NCI-H2227 (cell line): ENCODE measurements around the gene TRMT1L.
"Not testable (repeated sequence)": the region's sequence is repeated elsewhere in the genome, so short reads cannot be mapped to it uniquely, and the experiment has no call there.

Experiments used
- DNase-seq: peaks from one replicate; lab custom pipeline; 2025; ENCODE audit not compliant: unreplicated experiment; lab: John Stamatoyannopoulos, UW

Gene TRMT1L, protein sequence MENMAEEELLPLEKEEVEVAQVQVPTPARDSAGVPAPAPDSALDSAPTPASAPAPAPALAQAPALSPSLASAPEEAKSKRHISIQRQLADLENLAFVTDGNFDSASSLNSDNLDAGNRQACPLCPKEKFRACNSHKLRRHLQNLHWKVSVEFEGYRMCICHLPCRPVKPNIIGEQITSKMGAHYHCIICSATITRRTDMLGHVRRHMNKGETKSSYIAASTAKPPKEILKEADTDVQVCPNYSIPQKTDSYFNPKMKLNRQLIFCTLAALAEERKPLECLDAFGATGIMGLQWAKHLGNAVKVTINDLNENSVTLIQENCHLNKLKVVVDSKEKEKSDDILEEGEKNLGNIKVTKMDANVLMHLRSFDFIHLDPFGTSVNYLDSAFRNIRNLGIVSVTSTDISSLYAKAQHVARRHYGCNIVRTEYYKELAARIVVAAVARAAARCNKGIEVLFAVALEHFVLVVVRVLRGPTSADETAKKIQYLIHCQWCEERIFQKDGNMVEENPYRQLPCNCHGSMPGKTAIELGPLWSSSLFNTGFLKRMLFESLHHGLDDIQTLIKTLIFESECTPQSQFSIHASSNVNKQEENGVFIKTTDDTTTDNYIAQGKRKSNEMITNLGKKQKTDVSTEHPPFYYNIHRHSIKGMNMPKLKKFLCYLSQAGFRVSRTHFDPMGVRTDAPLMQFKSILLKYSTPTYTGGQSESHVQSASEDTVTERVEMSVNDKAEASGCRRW

DNA sequence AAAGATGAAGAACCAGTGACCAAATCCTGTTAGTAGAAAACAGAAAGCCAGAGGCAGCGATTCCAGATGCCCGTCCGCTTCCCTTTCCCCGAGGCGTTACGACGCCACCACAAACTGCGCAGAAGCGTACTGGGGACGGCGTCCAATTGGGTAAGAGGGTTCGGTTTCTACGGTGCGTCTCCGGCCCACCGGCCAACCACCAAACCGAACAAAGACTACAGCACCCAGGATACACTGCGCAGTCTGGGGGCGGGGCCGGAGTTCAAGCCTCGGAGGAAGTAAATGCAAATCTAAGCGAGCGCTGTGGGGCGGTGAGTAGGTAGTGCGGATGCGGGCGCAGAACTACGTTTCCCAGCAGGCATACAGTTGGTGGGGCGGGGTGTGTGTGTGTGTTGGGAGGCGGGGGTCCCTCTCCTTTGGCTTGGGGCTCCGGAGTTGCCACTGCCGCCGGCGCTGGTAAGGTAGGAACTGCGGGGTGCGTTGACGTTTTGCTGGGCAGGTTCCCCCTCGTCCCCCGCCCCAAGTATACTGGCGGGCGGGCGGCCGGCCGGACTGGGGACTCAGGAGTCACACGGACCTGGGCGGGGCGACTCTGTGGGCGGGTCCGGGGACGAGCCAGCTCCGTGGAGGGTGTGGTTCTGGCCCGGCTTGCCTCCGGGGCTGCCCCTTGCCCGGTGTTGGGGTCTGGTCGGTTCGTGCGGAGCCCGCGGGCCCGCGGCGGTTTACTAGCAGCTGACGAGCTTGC lies at the start of gene TRMT1L, which contains the start of gene SWT1:
TRMT1L (minus strand) TSS at position 100 of the 745 bp plus-strand sequence. CDS start 241 bp downstream, outside the sequence.
SWT1 (plus strand) TSS at position 314 of the 745 bp plus-strand sequence. CDS start 3,675 bp downstream, outside the sequence.
- DNase-seq, result peak; percentile 99

DNA sequence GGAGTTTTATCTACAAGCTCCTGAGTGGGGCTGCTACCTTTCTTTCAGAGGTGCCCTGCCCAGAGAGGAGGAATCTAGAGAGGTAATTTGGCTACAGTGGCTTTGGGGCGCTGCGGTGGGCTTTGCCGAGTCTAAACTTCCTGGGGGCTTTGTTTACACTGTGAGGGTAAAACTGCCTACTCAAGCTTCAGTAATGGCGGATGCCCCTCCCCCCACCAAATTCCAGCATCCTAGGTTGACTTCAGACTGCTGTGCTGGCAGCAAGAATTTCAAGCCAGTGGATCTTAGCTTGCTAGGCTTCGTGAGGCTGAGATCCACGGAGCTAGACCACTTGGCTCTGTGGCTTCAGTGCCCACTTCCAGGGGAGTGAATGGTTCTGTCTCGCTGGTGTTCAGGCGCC lies 44.1 kb upstream of the TRMT1L start:
- DNase-seq, result no peak

DNA sequence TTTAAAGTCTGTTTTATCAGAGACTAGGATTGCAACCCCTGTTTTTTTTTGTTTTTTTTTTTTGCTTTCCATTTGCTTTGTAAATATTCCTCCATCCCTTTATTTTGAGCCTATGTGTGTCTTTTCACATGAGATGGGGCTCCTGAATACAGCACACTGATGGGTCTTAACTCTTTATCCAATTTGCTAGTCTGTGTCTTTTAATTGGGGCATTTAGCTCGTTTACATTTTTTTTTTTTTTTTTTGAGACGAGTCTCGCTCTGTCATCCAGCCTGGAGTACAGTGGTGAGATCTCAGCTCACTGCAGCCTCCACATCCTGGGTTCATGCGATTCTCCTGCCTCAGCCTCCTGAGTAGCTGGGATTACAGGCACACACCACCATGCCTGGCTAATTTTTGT lies 42.0 kb upstream of the TRMT1L start:
- not testable (repeated sequence) for DNase-seq

DNA sequence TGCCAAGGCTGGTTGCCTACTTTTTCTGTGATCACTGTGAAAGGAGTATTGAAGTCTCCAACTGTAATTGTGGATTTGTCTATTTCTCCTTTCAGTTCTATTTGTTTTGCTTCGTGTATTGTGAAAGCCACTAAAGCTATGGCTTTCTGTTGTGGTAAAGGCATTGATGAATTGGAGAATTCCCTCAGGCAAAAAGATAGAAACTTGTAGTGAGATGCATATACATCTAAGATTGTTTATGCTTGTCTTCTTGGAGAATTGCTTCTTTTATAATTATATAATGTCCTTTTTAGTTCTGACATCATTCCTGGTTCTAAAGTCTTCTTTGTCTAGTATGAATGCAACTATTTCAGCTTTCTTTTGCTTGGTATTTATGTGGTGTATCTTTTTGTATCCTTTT lies 37.0 kb upstream of the TRMT1L start:
- no peak for DNase-seq

DNA sequence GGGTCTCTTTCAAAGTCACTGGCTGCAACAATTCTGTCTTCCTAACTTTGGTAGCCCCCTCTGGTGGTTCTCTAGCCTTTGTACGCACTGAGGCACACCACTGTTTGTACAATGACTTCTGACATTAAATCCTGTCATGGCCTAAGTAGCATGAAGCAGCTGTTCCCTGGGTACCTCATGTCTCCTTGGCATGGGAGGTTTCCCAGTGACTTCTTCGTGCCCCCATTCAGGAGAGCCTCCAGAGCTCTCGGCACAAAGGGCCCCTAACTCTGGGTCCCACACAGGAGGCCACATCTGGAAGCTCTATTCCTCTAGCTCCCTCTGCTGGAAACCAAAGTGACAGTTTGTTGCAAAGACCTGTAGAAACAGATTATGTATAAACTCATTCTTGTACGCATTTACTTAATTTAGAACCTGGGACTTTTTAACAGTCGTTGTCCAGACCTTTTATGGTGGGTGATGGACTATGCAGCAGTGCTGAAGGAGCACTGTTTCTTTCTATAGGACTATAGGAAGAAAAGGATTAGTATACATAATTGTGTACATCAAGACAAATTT lies 13.6 kb upstream of the TRMT1L start:
- peak; percentile 73 for DNase-seq

DNA sequence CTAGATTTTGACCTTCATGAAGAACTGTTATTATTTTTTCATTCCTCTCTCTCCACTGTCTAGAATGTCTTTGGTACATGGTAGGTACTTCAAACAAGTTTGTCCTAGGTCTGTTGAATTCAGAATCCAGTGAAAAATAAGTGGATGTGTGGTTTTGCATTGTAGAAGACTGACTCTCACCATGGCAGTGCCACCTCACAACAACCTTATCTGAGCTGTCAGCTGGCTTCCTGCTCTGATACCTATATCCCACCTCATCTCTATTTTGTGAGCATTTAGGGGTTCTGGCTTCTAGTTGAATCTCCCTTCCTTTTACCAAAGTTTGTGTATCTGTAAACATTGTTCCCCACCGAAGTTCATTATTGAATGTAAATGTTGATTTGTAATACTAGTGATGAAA lies 9.4 kb upstream of the TRMT1L start:
- DNase-seq, result no peak

DNA sequence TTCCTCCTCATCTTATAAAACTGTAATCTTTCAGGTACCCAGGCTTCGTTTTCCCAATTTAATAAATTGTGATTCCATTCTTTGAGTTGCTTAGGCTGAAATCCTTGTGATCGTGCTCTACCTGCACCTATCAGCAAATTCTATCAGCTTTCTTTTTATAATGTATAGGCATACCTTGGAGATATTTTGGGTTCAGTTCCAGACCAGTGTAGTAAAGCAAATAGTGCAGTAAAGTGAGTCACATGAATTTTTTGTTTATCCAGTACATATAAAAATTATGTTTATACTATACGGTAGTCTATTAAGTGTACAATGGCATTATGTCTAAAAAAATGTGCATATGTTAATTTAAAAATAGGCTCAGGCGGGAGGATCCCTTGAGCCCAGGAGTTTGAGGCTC lies 5.7 kb upstream of the TRMT1L start:
- DNase-seq, result no peak

DNA sequence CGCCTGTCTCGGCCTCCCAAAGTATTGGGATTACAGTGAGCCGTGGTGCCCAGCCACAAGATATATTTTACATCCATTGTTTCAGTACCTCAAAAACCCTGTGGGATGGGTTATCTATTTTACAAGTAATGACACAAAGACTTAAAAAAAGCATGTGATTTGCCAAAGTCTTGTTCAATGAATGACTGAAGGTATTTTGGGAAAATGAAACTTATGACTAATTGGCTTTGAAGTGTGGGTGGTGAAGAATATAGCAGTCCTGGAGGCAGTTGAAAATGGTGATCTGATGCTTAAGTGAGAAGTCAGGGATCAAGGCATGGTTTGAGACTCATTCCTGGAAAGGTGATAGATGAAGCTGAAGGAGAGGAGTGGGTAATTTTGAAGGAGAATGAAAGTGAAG lies 3.2 kb upstream of the TRMT1L start:
- no peak for DNase-seq

DNA sequence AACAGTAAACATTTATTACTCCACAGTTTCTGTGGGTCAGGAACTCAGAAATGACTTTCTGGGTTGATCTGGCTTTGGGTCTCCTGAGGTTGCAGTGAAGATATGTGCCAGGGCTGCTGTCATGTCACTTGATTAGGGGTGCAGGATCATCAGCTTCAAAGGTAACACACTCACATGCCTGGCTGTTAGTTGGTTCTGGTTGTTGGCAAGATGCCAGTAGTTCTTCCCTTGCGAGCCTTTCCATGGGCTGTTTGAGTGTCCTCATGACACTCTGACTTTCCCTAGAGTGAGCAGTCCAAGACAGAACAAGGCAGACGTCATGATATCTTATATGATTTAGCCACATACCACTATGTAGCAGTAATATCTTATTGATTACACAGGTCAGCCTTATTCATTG lies 2.0 kb upstream of the TRMT1L start:
- DNase-seq, result peak; percentile 53

DNA sequence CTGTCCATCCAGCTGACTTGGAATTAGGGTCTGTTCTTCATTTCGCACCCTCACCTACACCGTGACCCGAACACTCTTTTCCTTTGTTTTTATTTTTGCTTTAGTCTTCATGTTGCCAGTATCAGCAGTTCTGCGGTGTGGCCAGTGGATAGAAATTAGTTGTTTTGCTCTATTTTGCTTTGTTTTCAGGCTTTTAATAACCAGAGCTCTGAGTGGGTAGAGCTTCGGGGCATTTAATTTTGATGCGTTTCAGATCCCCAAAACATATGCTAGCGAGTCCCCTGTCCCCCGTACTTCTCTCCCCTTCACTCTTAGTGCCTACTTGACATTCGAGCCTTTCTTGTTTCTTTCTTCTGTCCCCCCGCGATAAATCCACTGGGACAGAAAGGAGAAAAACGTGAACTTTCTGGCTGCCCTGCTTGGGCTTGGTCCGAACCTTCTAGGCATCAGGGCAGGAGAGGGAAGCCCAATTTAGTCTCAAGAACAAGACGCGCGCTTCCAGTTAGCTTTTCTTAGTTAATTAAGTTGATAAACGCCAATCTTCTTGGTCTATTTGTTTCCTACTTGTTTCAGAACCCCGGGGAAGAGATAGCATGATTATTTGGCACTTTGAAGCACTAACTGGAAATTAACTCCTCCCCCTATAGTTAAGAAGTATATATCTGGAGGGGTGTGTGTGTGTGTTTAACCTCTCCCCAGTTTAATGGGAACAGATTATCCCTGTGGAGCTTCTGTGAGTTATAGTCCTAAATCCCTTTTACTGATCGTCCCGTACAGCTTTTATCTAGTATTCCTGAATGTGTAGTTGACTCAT lies 1.1 kb upstream of the TRMT1L start:
- DNase-seq, result peak; percentile 44

DNA sequence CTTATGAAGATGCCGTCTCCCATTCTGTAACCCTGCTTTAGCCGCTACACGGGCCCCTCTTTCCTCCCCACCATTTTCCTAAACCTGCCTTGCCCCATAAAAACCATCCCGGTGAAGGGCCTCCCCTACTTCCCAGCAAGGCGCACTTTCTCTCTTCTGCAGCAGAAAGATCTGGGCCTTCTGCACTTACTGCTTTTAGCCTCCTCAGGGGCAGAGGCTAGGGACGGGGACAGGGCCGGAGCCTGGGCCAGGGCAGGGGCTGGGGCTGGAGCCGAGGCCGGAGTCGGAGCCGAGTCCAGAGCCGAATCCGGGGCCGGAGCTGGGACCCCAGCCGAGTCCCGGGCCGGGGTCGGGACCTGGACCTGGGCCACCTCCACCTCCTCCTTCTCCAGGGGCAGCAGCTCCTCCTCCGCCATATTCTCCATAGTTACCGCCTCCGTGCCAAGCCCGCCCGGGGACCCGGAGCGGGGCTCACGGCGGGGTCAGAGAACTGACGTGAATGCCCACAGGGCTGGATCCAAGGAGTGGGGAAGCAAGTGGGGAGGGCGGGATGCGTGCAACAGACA lies 382 bp downstream of the TRMT1L start:
- no peak for DNase-seq

DNA sequence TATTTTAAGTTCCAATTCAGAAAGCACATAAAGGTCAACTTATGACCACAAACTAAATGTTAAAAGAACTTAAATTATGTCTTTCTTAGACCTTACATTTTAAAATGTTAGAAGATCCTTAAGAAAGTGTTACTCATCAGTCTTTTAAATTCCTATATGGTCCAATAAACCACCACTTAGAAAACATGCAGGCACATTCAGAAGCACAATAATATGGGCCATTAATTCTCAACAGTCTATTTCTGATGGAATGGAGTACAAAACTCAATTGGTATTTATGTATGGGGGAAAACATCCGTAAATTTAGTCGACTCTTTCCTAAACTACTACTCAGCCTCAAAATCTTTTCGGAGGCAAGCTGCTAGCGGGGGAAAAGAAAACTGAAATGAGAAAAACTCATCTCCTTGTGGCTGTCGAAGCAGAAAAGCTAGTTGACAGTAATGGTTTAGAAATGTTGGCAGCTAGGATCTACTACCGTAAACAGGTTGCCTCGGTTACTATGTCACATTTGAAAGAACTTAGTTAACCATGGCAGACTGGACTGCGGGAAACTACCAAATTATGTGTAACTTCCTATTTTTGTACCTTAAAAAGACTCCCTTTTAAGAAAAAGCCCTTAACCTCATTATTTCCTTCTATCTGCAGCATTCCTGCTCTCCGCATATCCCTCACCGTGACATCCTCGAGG lies 1.0 kb downstream of the TRMT1L start:
- DNase-seq, result peak; percentile 26

DNA sequence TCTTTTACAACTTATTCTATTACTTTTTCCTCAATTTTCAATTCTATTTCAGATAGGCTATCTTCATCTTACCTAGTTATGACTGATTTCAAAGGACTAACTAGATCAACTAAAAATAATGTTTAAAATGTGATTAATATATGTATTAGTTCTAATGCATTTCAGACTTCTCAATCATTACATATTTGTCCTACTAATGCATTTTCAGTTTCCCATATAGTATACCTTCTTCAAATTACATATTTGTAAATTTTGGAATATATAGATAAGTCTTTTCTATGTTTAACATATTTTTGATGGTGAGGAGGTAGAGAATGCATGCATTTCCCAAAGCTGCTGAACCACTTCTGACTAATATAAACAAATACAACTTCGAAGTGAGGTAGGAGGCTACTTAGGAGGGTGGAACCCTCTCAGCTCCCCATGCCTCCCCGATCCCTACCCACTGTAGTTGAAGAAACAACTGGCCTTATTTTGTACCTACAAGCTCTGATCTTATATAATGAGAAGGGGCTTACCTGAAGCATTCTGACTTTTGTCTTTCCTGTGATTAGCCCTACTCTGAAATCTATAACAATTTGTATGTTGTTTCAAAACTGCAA lies 1.7 kb downstream of the TRMT1L start:
- DNase-seq, result no peak

DNA sequence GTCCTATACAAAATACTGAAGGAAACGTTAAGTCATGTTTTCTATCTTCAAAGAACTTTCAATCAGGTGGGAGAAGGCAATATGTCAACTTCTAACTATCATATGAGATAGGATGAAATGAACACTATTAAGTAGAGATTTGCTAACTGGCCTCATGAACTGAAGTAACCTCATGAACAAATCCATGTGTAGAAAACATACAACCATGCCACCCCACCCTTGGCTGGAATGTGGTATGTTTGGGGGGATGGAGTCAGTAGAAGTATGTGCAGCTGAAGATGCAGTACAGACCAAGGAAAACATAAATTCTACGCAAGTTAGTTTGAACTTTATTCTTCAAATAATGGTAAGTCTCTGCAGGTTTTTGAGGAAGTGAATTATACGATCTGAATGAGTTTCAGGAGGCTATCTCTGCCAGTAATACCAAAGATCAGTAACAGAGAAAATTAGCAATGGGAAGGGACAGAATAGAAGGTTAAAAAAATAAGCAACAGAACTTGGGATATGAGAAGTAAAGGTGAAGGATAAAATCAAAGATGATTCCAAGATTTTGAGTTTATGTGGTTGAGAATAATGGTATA lies 4.5 kb downstream of the TRMT1L start:
- DNase-seq, result no peak

DNA sequence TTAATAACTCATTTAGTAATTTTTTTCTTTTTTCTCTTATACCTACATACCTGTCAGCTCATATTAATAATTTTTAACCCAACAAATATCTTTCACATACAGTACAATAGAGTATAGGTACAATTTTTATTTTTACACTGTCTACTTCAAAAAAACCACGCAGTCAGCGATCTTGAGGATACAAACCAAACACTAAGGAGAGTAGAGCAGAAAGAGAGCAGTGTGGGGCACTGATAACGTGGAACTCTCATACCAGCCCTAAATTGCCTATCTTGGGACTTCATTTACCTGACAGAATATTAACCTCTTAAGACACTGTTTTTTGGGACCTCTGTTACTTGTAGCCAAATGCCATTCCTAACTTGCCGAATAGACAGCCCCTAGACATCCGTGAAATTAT lies 5.5 kb downstream of the TRMT1L start:
- DNase-seq, result no peak

DNA sequence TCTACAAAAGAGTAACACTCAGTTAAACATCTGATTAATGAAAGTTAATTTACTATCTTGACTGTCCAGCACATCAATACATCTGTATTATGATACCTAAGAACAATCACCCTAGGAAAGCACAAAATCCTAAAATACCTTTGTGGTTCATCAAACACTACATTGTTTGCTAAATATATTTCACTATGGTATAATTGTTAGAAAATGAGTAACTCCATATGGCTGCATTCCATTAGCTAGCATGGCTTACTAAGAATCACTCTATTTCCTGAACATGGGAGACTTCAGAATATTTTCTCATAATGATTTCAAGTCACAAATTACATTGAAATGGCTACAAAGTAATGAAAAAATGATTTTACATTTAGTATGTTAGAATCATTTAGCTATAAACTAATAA lies 12.5 kb downstream of the TRMT1L start:
- DNase-seq, result no peak

DNA sequence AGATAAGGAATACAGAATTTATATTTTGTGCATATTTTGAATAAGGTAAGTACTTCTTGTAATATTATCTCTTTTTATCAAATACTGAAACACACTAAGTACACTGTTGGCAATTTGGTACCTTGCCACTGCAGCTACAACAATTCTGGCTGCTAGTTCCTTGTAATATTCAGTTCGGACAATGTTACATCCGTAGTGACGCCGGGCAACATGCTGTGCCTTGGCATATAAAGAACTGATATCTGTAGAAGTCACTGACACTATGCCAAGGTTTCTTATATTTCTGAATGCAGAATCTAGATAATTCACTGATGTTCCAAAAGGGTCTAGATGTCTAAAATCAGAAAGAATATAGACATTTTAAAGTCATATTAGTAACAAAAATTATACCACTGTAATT lies 17.5 kb downstream of the TRMT1L start:
- DNase-seq, result no peak

DNA sequence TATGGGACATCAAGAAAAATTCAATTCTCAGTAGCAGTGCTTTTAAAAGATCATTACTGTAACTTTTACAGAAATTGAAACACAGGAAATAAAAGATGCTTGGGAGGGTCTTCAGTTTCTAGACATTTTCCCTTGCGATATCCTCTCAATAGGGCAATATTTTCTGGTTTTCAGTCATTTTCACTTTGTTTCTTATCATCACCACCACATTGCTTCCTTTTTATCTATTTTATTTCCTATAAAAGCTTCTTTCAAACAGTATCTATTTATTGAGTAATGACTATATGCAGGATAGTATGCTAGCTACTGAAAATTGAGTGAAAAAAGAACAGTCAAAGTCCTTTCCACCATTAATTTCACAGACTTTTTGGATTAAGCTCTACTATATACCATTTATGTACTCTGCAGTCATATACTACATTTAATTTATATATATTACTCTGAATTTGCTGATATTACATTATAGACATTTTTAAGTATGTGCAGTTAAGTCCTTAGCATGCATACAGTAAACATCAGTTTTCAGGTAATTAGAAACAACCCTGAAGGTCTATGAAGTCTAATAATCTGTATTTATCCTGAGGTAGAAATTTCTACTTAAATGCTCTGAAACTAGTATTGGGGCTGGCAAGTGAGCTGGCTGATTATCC lies 18.7 kb downstream of the TRMT1L start:
- DNase-seq, result no peak
